HG03521 (cell line): ENCODE results near the gene POLR3G.

ENCODE experiments used
- ATAC-seq: cut with Tn5 transposase; IDR thresholded peaks from one replicate; pipeline ENCODE4 v1.9.1; 2021; ENCODE audit warnings: mild to moderate bottlenecking, moderate library complexity; ENCODE audit not compliant: unreplicated experiment

POLR3G gene

GRCh38 chr5:90495146-90495545, 20.5 kb downstream of the POLR3G start:
- no peak for ATAC-seq

DNA sequence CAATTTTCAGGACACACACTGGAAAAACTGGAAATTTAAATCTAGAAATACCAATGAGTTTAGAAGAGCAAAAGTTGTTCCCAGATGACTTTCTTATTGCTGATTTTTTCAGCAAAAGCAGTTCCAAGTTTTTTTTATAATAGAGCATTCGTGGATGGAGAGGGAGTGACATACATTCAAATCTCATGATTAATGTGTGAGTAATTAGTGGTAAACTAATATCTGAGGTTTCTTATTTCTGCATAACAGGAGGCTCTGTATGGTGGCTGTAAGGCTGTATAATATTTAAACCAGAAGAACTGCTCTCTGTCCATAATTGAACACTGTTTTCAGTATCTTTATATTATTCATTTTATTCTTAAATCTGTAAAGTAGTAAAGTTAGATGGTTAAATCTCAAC, 28.9 kb downstream of the POLR3G start:
- ATAC-seq: no peak

GRCh38 chr5:90504743-90505142, 30.1 kb downstream of the POLR3G start:
- no peak for ATAC-seq

- ATAC-seq: no peak
Observed at GRCh38 chr5:90506221-90506620, 31.6 kb downstream of the POLR3G start.

GRCh38 chr5:90510438-90510837, 35.8 kb downstream of the POLR3G start:
- no peak for ATAC-seq

DNA sequence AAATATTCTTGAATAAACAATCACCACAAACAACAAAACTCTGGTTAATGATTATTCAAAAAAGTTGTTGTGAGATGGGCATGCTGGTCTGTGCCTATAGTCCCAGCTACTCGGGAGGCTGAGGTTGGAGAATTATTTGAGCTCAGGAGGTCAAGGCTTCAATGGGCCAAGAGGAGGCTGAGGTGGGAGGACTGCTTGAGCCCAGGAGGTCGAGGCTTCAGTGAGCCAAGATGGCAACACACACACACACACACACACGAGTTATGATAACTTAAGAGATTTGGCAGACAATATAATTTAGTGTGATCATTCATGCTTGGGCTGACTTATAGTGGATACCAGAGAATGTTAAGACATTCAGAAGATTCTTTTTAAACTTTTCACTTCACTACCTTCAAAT, 39.9 kb downstream of the POLR3G start:
- no peak for ATAC-seq

- ATAC-seq: no peak
Observed at GRCh38 chr5:90518661-90519060, 44.0 kb downstream of the POLR3G start.

- no peak for ATAC-seq
Observed at GRCh38 chr5:90519081-90519480, 44.4 kb downstream of the POLR3G start.

GRCh38 chr5:90528601-90529193, 54.0 kb downstream of the POLR3G start:
- ATAC-seq: peak; percentile 1

- ATAC-seq: peak; percentile 87
Observed at GRCh38 chr5:90529194-90529938, 54.7 kb downstream of the POLR3G start, which contains the start of gene LYSMD3. TSS of gene LYSMD3 (minus strand) at chr5:90529584. CDS start at chr5:90525289, 4,295 bp downstream.

DNA sequence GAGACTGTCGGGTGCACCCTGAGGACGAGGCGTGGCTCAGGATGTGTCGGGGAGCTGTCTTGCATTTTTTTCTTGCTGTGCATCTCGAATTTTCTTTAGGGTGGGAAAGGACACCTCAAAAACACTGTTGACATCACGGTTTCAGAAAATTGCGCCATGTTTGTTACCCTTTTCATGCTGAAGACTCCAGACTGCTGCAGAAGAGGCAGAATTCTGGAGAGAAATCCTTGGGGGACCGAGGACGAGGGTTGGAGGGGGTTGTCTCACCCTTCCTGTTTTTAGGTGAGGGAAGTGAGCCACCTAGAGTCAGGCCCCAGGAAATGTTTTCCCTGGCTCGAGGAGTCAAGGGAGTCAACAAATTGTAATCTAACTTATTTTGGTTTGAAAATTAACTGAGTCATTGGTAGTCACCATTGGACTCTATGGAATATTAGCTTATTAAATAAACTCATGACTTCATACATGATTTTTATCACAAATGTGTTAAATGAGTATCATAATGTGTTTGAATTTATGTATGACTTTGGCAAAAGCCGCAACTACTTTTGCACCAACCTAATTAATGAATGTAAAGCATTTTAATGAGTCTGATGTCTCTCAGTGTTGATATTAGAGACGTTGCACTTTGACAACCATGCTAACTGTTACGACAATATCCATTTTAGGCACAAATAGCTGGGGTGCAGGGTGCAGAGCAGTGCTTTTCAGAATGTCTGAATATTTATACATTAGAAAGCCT, 55.4 kb downstream of the POLR3G start:
- ATAC-seq: peak; percentile 43

GRCh38 chr5:90530736-90531487, 56.2 kb downstream of the POLR3G start:
- ATAC-seq: no peak

GRCh38 chr5:90533794-90534193, 59.1 kb downstream of the POLR3G start:
- no peak for ATAC-seq

- no peak for ATAC-seq
Observed at GRCh38 chr5:90534922-90535321, 60.3 kb downstream of the POLR3G start.

DNA sequence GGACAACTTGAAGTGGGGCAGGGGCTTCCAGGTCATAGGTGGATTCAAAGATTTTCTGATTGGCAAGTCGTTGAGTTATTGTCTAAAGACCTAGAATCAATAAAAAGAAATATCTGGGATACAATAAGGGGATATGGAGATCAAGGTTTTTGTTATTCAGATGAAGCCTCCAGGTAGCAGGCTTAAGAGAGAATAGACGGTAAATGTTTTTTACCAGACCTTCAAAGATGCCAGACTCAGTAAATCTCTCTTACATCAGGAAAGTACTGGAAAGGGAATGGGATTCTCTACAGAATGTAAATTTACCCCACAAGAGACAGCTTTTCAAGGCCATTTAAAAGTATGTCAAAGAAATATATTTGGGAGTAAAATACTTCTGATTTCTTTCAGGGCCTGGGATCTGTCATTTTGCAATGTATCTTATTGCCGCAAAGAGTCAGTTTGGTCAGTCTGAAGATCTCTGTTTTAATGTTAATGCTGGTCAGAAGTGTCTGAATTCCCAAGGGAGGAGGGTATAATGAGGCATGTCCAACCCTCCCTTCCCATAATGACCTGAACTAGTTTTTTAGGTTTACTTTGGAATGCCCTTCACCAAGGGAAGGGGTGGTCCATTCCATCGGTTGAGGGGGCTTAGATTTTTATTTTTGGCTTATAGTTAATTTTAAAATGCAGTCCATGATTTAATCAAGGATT, 68.3 kb downstream of the POLR3G start:
- ATAC-seq: no peak

GRCh38 chr5:90545511-90545910, 70.8 kb downstream of the POLR3G start:
- no peak for ATAC-seq

- no peak for ATAC-seq
Observed at GRCh38 chr5:90546216-90546837, 71.7 kb downstream of the POLR3G start.

GRCh38 chr5:90547072-90547536, 72.4 kb downstream of the POLR3G start:
- no peak for ATAC-seq

DNA sequence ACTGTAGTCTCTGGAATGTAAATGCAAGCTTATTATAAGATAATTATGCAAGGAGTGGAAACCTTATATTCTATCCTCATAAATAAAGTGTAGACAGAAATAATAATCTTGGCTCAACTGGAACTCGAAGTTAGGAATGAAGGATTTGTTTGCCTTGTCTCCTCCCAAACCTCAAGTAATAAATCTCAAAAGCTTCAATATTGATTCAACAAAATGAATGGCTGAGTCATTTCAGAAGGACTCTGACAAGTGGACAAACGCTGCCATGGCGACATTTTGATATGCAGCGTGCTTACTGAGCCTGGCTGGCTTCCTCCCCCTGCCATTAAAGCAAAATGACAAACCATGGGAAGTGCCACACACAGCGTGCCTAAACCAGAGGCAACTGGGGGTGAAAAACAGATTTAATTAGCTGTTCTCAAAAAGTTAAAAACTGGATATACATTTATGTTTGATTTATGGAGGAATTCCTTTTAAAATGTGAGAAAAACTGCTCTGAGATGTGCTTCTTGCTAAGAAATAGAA, 73.5 kb downstream of the POLR3G start:
- ATAC-seq: no peak

DNA sequence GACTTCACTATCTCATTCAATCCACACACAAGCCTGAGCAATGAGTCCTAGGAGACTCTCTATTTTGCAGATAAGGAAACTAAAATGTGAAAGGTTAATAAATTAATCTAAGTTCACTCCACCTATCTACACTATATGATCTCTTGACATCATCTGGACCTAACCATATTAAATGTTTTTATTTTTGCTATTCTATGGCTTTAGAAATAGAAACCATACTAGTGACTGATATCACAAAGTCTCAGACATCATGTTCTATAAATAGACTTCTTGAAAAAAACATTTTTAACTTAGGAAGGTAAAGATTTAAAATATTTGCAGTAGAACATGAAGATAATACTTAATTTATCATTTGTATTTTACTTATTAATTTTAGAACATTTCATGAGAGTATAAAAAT, 74.6 kb downstream of the POLR3G start:
- ATAC-seq: no peak
